ENCODE results near the gene UBC.
"Not testable (repeated sequence)": the region's sequence is repeated elsewhere in the genome, so short reads cannot be mapped to it uniquely, and the experiment has no call there.

UBC gene

DNA sequence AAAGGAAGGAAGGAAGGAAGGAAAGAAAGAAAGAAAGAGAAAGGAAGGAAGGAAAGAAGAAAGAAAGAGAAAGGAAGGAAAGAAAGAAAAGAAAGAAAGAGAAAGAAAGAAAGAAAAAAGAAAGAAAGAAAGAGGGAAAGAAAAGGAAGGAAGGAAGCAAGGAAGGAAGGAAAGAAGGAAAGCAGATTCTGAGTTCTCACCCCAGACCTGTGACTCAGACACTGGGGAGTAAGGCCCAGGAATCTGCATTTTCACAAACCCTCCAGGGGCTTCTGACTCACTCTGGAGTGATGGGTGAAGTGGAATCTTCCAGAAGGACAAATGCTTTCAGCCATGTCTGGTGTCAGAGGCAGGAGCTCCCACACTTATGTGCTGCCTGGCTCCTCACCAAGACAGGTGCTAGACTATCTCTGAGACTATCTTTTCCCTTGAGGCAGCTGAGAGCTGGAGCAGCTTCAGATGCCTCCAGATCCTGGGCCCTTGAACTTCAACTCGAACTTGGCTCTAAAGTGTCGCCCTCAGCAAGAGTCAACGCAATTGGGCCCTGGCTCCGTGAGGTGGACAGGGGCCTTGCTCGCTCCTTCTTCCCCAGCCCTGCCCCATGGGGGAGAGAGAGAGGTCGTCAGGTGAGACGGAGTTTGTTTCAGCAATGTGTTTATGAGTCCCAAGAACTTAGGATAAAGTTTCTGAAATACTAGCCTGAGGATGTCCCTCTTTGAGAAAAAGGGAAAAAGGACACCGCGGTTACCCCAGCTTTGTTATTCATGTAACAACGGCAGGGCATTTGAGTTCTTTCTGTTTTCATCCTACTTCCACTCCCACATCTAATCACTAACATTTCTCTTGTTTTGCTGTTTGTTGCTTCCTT, 31.0 kb downstream of the UBC start:
- no peak for DNase-seq

- DNase-seq: no peak
Measured at GRCh38 chr12:124881123-124881522, 33.3 kb downstream of the UBC start.

DNA sequence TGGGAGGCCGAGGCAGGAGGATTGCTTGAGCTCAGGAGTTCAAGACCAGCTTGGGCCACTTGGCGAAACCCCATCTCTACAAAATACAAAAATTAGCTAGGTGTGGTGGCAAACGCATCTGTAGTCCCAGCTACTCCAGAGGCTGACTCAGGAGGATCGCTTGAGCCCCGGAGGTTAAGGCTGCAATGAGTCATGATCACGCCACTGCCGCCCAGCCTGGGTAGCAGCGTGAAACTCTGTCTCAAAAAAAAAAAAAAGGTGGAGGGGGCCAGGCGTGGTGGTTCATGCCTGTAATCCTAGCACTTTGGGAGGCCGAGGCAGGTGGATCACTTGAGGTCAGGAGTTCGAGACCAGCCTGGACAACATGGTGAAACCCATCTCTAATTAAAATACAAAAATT, 34.1 kb downstream of the UBC start:
- not testable (repeated sequence) for DNase-seq

GRCh38 chr12:124878795-124879516, 35.5 kb downstream of the UBC start:
- no peak for DNase-seq

GRCh38 chr12:124877423-124877822, 37.0 kb downstream of the UBC start:
- DNase-seq: no peak

GRCh38 chr12:124876171-124876570, 38.3 kb downstream of the UBC start:
- DNase-seq: no peak

DNA sequence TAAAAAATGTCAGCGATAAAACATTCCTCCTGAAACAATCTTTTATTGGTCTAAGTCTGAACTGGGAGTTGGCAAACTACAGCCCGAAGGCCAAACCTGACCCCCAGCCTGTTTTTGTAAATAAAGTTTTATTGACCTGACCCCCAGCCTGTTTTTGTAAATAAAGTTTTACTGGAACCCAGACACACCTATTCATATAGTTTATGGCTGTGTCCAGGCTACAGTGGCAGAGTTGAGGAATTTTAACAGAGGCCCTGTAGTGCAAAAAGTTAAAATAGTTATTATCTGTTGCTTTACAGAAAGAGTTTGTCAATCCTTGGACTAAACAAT, 38.7 kb downstream of the UBC start:
- DNase-seq: no peak

GRCh38 chr12:124874988-124875802, 39.3 kb downstream of the UBC start:
- no peak for DNase-seq

GRCh38 chr12:124874188-124874587, 40.3 kb downstream of the UBC start:
- no peak for DNase-seq

DNA sequence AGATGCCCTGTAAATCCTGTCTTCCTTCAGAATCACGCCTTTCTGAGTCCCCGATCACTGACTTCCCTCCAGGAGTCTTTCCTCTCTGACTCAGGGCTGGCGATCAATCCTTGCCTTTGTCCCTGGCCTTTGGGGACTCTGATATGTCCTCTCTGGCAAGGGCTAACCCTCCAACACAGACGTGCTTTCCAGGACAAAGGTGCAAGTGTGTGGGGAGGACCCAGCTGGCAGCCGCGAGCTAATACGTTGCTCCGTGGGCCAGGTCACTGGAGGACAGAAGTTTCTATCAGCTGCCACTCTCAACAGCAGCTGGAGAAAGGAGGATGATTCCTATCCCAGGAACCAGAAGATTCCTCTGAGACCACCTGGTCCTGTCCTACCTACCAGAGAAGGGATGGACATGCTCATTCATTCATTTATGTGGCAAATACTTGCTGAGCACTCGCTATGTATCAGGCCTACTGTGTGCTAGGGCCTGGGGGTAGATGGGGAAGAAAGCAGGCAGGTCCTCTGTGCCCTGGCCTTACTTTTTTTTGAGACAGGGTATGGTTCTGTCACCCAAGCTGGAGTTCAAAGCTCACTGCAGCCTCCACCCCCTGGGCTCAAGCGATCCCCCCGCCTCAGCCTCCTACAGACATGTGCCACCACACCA, 42.3 kb downstream of the UBC start:
- no peak for DNase-seq

DNA sequence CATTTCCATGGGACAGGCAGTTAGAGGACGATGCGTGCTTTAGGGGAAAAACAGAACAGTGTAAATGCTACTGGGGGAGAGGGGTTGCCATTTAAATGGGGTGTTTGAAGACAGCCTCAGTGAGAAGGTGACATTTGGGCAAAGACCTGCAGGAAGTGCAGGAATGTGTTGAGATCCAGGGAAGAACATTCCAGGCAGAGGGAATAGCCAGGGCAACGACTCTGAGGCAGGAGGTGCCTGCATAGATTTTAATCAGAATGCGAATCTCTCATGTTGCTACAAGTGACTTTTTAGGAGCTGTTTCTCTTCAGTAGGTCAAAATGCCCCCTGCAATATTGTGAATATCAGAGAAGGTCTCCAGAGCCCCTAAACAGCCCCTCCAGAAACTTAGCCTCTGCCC, 43.2 kb downstream of the UBC start:
- no peak for DNase-seq

GRCh38 chr12:124870515-124870914, 43.9 kb downstream of the UBC start:
- no peak for DNase-seq

DNA sequence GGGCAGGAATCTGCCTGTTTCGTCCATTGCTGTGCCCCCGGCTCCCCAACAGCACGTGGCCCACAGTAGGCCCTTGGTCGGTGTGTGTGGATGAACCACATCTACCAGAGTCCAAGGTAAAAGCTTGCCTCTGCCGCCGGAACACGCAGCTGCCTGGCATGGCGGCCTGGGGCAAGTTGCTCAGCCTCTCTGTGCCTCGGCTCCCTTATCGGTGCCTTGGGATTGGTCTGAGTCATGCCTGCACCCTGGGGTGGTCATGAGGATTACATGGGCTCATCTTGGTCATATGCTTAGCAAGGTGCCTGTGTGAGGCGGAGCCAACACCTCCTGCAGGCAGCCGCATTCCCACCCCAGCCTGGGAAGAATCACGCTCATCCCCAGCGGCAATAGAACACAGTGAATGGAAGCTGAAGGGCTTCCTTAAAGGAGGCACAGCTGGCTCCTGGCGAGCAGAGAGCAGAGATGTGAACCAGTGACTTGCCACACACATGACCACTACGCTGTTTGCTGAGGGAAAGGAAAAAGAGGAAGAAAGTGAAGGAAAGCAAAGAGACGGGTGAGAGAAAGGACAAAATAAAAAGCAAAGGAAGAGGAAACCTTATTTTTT, 45.3 kb downstream of the UBC start:
- no peak for DNase-seq

DNA sequence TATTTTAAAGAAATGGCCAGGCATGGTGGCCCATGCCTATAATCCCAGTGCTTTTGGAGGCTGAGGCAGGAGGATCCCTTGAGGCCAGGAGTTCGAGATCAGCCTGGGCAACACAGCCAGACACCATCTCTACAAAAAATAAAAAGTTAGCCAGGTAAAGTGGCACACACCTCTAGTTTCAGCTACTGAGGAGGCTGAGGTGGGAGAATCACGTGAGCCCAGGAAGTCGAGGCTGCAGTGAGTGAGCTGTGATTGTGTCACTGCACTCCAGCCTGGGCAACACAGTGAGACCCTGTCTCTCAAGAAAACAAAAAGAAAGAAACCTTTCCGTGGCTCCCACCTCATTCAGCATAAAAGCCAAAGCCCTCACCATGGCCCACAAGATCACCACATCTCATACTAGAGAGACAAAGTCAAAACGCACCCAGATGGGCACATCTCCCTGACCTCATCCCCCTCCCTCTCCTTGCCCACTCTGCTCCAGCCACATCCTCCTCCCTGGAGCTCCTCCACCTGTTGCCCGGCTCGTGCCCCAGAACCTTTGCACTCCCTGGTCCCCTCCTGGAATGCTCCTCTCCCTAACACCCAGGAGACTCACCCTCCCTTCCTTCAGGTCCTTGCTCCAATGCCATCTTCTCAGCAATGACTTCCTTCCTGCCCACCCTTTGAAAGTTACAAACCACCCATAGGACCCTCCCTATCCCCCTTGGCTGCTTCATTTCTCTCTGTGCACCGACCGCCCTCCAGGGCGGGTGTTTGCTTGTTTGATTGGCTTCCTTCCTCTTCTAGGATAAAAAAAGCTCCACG, 46.0 kb downstream of the UBC start:
- no peak for DNase-seq

GRCh38 chr12:124867401-124867930, 47.0 kb downstream of the UBC start:
- DNase-seq: no peak

DNA sequence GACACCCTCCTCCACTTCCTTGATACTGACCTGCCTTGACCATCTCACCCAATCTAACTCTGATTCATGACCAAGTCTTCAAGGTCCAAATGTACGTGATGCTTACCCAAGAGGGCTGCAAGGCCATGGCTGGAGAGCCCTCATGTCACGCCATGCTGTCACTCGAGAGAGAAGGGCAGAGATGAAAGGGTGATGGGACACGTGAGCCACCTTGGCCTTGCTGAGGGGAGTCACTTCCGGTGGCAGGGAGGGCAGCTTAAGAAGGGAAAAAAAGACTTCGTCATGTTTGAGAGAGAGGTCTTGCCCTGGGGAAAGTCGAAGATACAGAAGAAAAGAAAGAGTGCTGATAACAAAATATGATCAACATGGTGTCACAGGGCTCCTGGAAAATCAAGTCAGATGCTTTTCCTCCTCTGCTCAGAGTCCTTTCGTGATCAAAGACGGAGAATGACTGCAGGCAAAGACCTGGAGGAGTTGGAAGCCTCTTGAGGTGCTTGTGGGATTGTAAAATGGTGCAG, 47.5 kb downstream of the UBC start:
- no peak for DNase-seq

- no peak for DNase-seq
Measured at GRCh38 chr12:124866195-124866882, 48.1 kb downstream of the UBC start.

DNA sequence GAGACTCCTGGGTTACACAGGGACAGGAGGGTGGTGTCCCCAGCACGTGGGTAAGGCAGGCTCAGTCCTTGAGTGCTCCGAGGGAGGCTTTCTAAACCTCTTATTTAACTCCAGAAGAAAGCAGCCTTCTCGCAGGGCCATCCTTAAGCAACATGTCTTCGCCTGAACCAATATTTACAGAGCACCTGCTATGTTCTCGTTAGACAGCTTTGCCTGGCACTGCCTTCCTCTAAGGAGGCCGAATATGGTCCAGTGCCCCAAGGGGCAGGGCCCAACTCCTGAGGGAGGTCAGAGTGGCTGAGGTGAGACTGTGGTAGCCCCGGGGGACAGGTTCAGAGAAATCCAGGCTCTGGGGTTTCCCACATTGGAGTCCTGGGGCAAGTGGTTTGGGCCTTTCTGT, 48.7 kb downstream of the UBC start:
- DNase-seq: no peak

GRCh38 chr12:124864326-124864752, 50.1 kb downstream of the UBC start:
- DNase-seq: no peak

Data from NCI-H1436 treated with DMSO at 0.1 percent for 48 hours (cell line).